OCI-LY7 (cell line): Measurements from ENCODE around the gene ANKRD17. TPM values are rescaled to one million over a fixed set of nuclear protein-coding genes. Genes with fewer than 3 reads are reported as not detected.

Experiments
- BruUV-seq: library from RNA; stranded (reverse); fragments of 400-500 nt; replicated peaks from 2 replicates; lab custom pipeline; 2021; lab: Mats Ljungman, UMichigan
- CTCF ChIA-PET: fragments of 300-600 bp; sonication (Branson Sonifier 250); formaldehyde crosslinking; loops from one replicate; lab custom pipeline; 2022; ENCODE audit warnings: antibody characterized with exemption; ENCODE audit not compliant: unreplicated experiment; lab: Charles Lee
- POLR2A ChIA-PET: fragments of 300-600 bp; sonication (Branson Sonifier 250); formaldehyde crosslinking; loops from one replicate; lab custom pipeline; 2022; ENCODE audit warnings: antibody characterized with exemption; lab: Charles Lee
- DNase-seq: peaks from one replicate; pipeline ENCODE4 v3.0.0-alpha.2; 2015; ENCODE audit warnings: low spot score
- H2AFZ ChIP-seq: fragments of 200-600 bp; sonication (generic), shearing (Covaris generic); 2 replicates; pipeline ENCODE4 v1.6.1; 2014; ENCODE audit warnings: mild to moderate bottlenecking, antibody characterized with exemption, low read length, moderate library complexity
- H3K27ac ChIP-seq: fragments of 200-600 bp; sonication (generic); 2 replicates; pipeline ENCODE4 v1.5.1; 2014; ENCODE audit warnings: mixed run types, low read depth, mild to moderate bottlenecking, moderate library complexity, low read length, inconsistent platforms; ENCODE audit not compliant: poor library complexity, severe bottlenecking
- H3K36me3 ChIP-seq: fragments of 200-600 bp; sonication (generic); 2 replicates; pipeline ENCODE4 v1.6.1; 2014; ENCODE audit warnings: mild to moderate bottlenecking, antibody characterized with exemption, low read length, moderate library complexity, mixed read lengths; ENCODE audit not compliant: insufficient read depth
- H3K4me1 ChIP-seq: fragments of 200-600 bp; sonication (generic); 2 replicates; pipeline ENCODE4 v1.5.1; 2014; ENCODE audit warnings: mild to moderate bottlenecking, low read length; ENCODE audit not compliant: insufficient read depth, poor library complexity, severe bottlenecking
- H3K4me2 ChIP-seq: fragments of 200-600 bp; sonication (generic); 2 replicates; pipeline ENCODE4 v1.6.1; 2014; ENCODE audit warnings: mild to moderate bottlenecking, low read length
- H3K4me3 ChIP-seq: fragments of 200-600 bp; sonication (generic); 2 replicates; pipeline ENCODE4 v1.5.1; 2014; ENCODE audit warnings: mild to moderate bottlenecking, low read depth, low read length; ENCODE audit not compliant: poor library complexity, severe bottlenecking
- H3K79me2 ChIP-seq: fragments of 200-600 bp; sonication (generic); 2 replicates; pipeline ENCODE4 v1.6.1; 2016; ENCODE audit warnings: low read depth, mild to moderate bottlenecking, low read length, moderate library complexity, mixed read lengths; ENCODE audit not compliant: insufficient read depth
- H3K9me2 ChIP-seq: fragments of 200-600 bp; sonication (generic); 2 replicates; pipeline ENCODE4 v1.6.1; 2016; ENCODE audit warnings: mild to moderate bottlenecking, low read length, mixed read lengths; ENCODE audit not compliant: insufficient read depth
- H3K9me3 ChIP-seq: fragments of 200-600 bp; sonication (generic); 2 replicates; pipeline ENCODE4 v1.6.1; 2014; ENCODE audit warnings: mild to moderate bottlenecking, mixed run types, low read length, mixed read lengths
- H4K20me1 ChIP-seq: fragments of 200-600 bp; sonication (generic); 2 replicates; pipeline ENCODE4 v1.6.1; 2014; ENCODE audit warnings: mild to moderate bottlenecking, antibody characterized with exemption, low read length, moderate library complexity, mixed read lengths; ENCODE audit not compliant: insufficient read depth
- EZH2phosphoT487 ChIP-seq: fragments of 200-600 bp; sonication (generic); IDR thresholded peaks from 2 replicates; pipeline ENCODE4 v1.6.1; 2018; ENCODE audit warnings: low read depth, borderline replicate concordance, mild to moderate bottlenecking, mixed run types, antibody characterized with exemption, low read length, moderate library complexity, mixed read lengths
- intact Hi-C: fragments of 100-400 bp; cut with micrococcal nuclease; formaldehyde crosslinking; loops from one replicate; pipeline ENCODE4 v1.10.0; 2022; ENCODE audit not compliant: unreplicated experiment
- total RNA-seq, 2 experiments: library from RNA; depleted of rRNA in 1 of 2; stranded (reverse); fragments of >200 nt in 1 of 2; shearing (Covaris generic) in 1 of 2; gene quantifications; 2 replicates each; pipeline ENCODE4 v1.2.3, GENCODE V29; 2014 to 2022
- TF ChIP-seq, protein P1 (sequence below): fragments of 200-600 bp; sonication (generic); conservative IDR thresholded peaks from 2 replicates; pipeline ENCODE4 v1.5.1; 2014; ENCODE audit warnings: mild to moderate bottlenecking, antibody characterized with exemption, low read length, moderate library complexity, mixed read lengths

The ANKRD17 gene
- total RNA-seq, 2 experiments from 2014 or later, result 39.4 to 77.4 TPM

DNA sequence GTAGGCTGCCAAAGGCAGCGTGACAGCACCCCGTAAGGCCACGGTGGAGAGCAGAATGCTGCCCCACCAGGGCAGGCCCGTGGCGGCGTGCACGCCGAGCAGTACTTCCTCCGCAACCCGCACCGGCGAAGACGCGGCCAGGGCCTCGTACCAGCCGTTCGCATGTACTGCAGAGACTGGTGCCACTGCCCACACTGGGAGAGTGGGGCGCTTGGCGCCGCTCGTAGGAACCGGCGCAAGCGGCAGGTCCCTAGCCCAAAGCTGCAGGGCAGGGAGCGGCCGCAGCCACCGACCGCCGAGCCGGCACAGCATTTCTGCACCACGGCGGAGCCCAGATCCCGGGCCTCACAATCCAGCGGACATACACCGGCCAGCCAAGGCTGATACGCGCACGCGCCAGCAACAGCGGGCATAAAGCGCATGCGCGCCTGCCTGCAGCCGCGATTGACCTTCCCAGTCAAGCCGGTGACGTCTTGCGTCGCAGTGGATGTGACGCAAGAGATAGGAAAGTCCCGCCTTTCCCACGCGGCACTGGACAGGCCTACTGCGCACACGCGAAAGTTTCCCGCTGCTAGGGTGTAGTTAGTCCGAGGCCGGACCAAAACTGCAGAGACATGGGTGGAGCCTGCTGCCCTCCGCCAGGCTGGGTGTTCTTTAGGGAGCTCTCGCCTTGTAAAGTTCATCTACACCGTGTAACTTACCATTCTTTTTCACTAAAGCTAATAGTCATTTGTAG, 189.1 kb downstream of the ANKRD17 start, which contains the start of gene COX18:
Gene COX18, minus strand, starts transcription at position 379 of the 736 bp plus-strand sequence. Its CDS starts 67 bp downstream, at position 312.
- intact Hi-C loops, result loop anchor here (1.0 to 10.0 kb wide), 3 partner anchors 190 to 585 kb away; no protein-coding TSS in a partner anchor
- TF ChIP-seq EZH2phosphoT487, result no peak
- TF ChIP-seq, protein P1, sequence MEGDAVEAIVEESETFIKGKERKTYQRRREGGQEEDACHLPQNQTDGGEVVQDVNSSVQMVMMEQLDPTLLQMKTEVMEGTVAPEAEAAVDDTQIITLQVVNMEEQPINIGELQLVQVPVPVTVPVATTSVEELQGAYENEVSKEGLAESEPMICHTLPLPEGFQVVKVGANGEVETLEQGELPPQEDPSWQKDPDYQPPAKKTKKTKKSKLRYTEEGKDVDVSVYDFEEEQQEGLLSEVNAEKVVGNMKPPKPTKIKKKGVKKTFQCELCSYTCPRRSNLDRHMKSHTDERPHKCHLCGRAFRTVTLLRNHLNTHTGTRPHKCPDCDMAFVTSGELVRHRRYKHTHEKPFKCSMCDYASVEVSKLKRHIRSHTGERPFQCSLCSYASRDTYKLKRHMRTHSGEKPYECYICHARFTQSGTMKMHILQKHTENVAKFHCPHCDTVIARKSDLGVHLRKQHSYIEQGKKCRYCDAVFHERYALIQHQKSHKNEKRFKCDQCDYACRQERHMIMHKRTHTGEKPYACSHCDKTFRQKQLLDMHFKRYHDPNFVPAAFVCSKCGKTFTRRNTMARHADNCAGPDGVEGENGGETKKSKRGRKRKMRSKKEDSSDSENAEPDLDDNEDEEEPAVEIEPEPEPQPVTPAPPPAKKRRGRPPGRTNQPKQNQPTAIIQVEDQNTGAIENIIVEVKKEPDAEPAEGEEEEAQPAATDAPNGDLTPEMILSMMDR, result 0 out of 2 replicates have a peak, but pooled peaks have one; percentile 22
- ChIA-PET POLR2A (interaction anchor here (0.6 to 2.8 kb wide), 8 partner anchors 11 to 547 kb away, joined by 3 to 20 read pairs (median 4); partner anchors contain the start of gene ANKRD17), CTCF (interaction anchor here (0.5 kb wide), 1 partner anchor 44 kb away, joined by 3 read pairs; no protein-coding TSS in a partner anchor)
- H3K27ac ChIP-seq, result peak within 1 kb of the TSS; percentile 93
- H3K36me3 ChIP-seq, result peaks cover 61% of the 10 kb centered on the region
- H3K4me1 ChIP-seq, result peaks cover 15% of the 10 kb centered on the region
- no peaks in the 10 kb centered on the region for H3K9me2 ChIP-seq
- H3K9me3 ChIP-seq, result no peaks in the 10 kb centered on the region
- H3K4me3 ChIP-seq, result peak within 1 kb of the TSS; percentile 81
- peak within 1 kb of the TSS; percentile 93 for H3K4me2 ChIP-seq
- peak; percentile 99 for DNase-seq
- H4K20me1 ChIP-seq, result no peaks in the 10 kb centered on the region
- H3K79me2 ChIP-seq, result peaks cover 18% of the 10 kb centered on the region; the same call in 1 of the 2 replicates
- no TSS peak for BruUV-seq
- H2AFZ ChIP-seq, result peak within 1 kb of the TSS; percentile 92

DNA sequence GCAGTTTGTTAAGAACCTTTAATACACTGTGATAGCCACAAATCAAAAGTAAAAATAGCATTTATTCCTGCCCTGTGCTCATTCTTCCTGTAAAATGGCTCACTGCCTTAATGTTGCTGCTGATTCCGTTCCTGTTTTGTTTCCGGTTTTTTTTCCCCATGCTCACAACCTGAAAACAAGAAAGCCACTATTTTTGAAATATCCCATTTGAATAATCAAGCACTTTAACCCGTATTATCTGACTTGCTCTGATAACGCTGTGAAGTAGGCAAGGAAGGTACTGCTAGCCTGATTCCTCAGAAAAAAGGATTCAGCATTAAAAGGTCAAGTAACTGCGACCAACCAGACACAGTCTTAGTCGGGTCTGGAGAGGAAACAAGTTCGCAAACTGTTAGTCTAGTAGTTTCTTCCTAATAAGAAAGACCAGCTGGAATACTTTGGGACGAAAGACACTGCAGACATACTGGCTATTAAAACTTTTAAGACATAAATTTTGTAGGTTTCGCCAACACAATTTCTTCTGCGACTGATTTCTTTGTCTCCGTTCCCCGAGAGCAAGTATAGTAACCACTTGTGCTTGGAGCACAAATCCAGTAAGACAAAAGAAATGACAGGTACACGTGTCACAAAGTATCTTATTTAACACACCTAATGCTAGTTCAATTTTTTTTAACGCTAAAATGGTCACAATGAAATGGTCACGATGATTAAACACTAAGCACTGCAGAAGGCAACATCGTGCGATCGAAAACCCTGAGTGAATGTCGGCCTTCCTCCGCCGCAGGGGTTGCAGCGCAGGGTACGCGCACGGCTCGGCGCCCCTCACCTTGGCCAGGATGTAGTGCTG, 189.9 kb downstream of the ANKRD17 start:
- POLR2A ChIA-PET, result interaction anchor here (0.6 to 1.2 kb wide), 2 partner anchors 55 to 541 kb away, joined by 3 to 6 read pairs; no protein-coding TSS in a partner anchor
- no TSS peak for BruUV-seq
- H3K4me3 ChIP-seq, result peak overlapping the region; percentile 81
- CTCF ChIA-PET, result no interaction called here
- H3K79me2 ChIP-seq, result peaks cover 18% of the 10 kb centered on the region; the same call in 1 of the 2 replicates
- H3K4me2 ChIP-seq, result peak overlapping the region; percentile 93
- no peaks in the 10 kb centered on the region for H4K20me1 ChIP-seq
- no peaks in the 10 kb centered on the region for H3K9me3 ChIP-seq
- DNase-seq, result peak; percentile 47
- H3K27ac ChIP-seq, result peak overlapping the region; percentile 93
- peaks cover 57% of the 10 kb centered on the region for H3K36me3 ChIP-seq
- intact Hi-C loops, result loop anchor here (1.0 to 10.0 kb wide), 3 partner anchors 191 to 586 kb away; no protein-coding TSS in a partner anchor
- TF ChIP-seq EZH2phosphoT487, result no peak
- TF ChIP-seq, protein P1, result no peak
- peaks cover 15% of the 10 kb centered on the region for H3K4me1 ChIP-seq
- peak overlapping the region; percentile 88 for H2AFZ ChIP-seq
- no peaks in the 10 kb centered on the region for H3K9me2 ChIP-seq
